GM10847 (cell line): ENCODE results near the gene GAPVD1.

Source experiments
- POLR2A ChIP-seq: IDR thresholded peaks from 2 replicates; pipeline ENCODE4 v1.6.1; 2011; ENCODE audit not compliant: insufficient read length; ENCODE audit errors: extremely low read depth

GAPVD1 gene

GRCh38 chr9:125295657-125296056 is 34.0 kb downstream of the GAPVD1 start:
- no peak for TF ChIP-seq POLR2A

GRCh38 chr9:125296843-125297372 is 35.3 kb downstream of the GAPVD1 start:
- no peak for TF ChIP-seq POLR2A

- TF ChIP-seq POLR2A: no peak
Observed at GRCh38 chr9:125297917-125298316, 36.3 kb downstream of the GAPVD1 start.

- TF ChIP-seq POLR2A: no peak
Observed at GRCh38 chr9:125302241-125302640, 40.6 kb downstream of the GAPVD1 start.

GRCh38 chr9:125304273-125304672 is 42.6 kb downstream of the GAPVD1 start:
- no peak for TF ChIP-seq POLR2A

GRCh38 chr9:125312411-125312810 is 50.8 kb downstream of the GAPVD1 start:
- TF ChIP-seq POLR2A: no peak

GRCh38 chr9:125317704-125318103 is 56.1 kb downstream of the GAPVD1 start:
- TF ChIP-seq POLR2A: no peak

GRCh38 chr9:125321496-125321895 is 59.9 kb downstream of the GAPVD1 start:
- no peak for TF ChIP-seq POLR2A

GRCh38 chr9:125323615-125324014 is 62.0 kb downstream of the GAPVD1 start:
- no peak for TF ChIP-seq POLR2A

- no peak for TF ChIP-seq POLR2A
Observed at GRCh38 chr9:125325826-125326225, 64.2 kb downstream of the GAPVD1 start.

GRCh38 chr9:125329978-125330377 is 68.4 kb downstream of the GAPVD1 start:
- TF ChIP-seq POLR2A: no peak

- TF ChIP-seq POLR2A: no peak
Observed at GRCh38 chr9:125330587-125330986, 69.0 kb downstream of the GAPVD1 start.

- TF ChIP-seq POLR2A: no peak
Observed at GRCh38 chr9:125332527-125332926, 70.9 kb downstream of the GAPVD1 start.

- no peak for TF ChIP-seq POLR2A
Observed at GRCh38 chr9:125337236-125337635, 75.6 kb downstream of the GAPVD1 start.

GRCh38 chr9:125338929-125339328 is 77.3 kb downstream of the GAPVD1 start:
- no peak for TF ChIP-seq POLR2A

GRCh38 chr9:125341566-125341965 is 79.9 kb downstream of the GAPVD1 start:
- no peak for TF ChIP-seq POLR2A

GRCh38 chr9:125343518-125344275 is 82.1 kb downstream of the GAPVD1 start:
- TF ChIP-seq POLR2A: no peak

- TF ChIP-seq POLR2A: no peak
Observed at GRCh38 chr9:125346080-125346732, 84.6 kb downstream of the GAPVD1 start.
